Chondrocyte (in vitro differentiated cells): ENCODE data around the gene LURAP1L. TPM values are rescaled to one million over a fixed set of nuclear protein-coding genes. Genes with fewer than 3 reads are reported as not detected.

ENCODE experiments used
- DNase-seq: peaks from one replicate; pipeline ENCODE4 v3.0.0; 2021; ENCODE audit warnings: mixed read lengths, low spot score
- H3K27ac Mint-ChIP-seq: one replicate; pipeline ENCODE4 v1.8.0; 2021; ENCODE audit warnings: mild to moderate bottlenecking, moderate library complexity, mixed read lengths; ENCODE audit not compliant: unreplicated experiment
- H3K27me3 Mint-ChIP-seq: 2 replicates; pipeline ENCODE4 v1.8.0; 2021; ENCODE audit warnings: low read depth, mixed read lengths
- H3K36me3 Mint-ChIP-seq: 2 replicates; pipeline ENCODE4 v1.8.0; 2021; ENCODE audit warnings: low read depth, mixed read lengths
- H3K4me1 Mint-ChIP-seq: 2 replicates; pipeline ENCODE4 v1.8.0; 2021; ENCODE audit warnings: low read depth, mild to moderate bottlenecking, mixed read lengths
- H3K4me3 Mint-ChIP-seq: one replicate; pipeline ENCODE4 v1.8.0; 2021; ENCODE audit warnings: mild to moderate bottlenecking, moderate library complexity, mixed read lengths; ENCODE audit not compliant: unreplicated experiment
- H3K9me3 Mint-ChIP-seq: 2 replicates; pipeline ENCODE4 v1.8.0; 2021; ENCODE audit warnings: low read depth, mixed read lengths
- CTCF ChIP-seq: fragments of 200-600 bp; sonication (generic); IDR thresholded peaks from 2 replicates; pipeline ENCODE4 v1.5.0; 2021; ENCODE audit warnings: antibody characterized with exemption, mild to moderate bottlenecking, moderate library complexity
- long read RNA-seq: library from polyadenylated mRNA; stranded (forward); transcript quantifications from one replicate; pipeline ENCODE4 v2.0.0, GENCODE V29; 2021
- total RNA-seq: library from RNA; stranded (reverse); gene quantifications from 3 replicates; pipeline ENCODE4 v1.2.1, GENCODE V29; 2021

LURAP1L gene
- total RNA-seq = 57.0 to 67.4 TPM (median 67.1 TPM) in 3 replicates
- long read RNA-seq, transcript LURAP1L-201 (2 exons, 1,753 nt) = major isoform, 94 of 116 reads
- long read RNA-seq, partial matches to known transcripts = 3 of 116 reads
- long read RNA-seq, other reads (novel, unspliced or antisense) = 17 of 116 reads

- Mint-ChIP-seq H3K4me1 (peaks cover 47% of the 10 kb centered on the region), H3K9me3 (no peaks in the 10 kb centered on the region), H3K36me3 (peaks cover 14% of the 10 kb centered on the region), H3K4me3 (peak within 1 kb of the TSS; percentile 96), H3K27me3 (no peaks in the 10 kb centered on the region), H3K27ac (peak within 1 kb of the TSS; percentile 100)
- TF ChIP-seq CTCF = no peak
- DNase-seq = no peak
Observed at GRCh38 chr9:12774861-12775678, at the start of gene LURAP1L. Gene LURAP1L (plus strand): TSS chr9:12775020. CDS start chr9:12775716, 696 bp downstream.

- TF ChIP-seq CTCF = no peak
- Mint-ChIP-seq H3K9me3 (peaks cover 2% of the 10 kb centered on the region), H3K4me3 (no peak overlapping the region), H3K36me3 (no peaks in the 10 kb centered on the region), H3K27ac (no peak overlapping the region), H3K27me3 (no peaks in the 10 kb centered on the region), H3K4me1 (peaks cover 26% of the 10 kb centered on the region)
- no peak for DNase-seq
Observed at GRCh38 chr9:12726795-12727194, 48.0 kb upstream of the LURAP1L start.

GRCh38 chr9:12730198-12730597, 44.6 kb upstream of the LURAP1L start:
- Mint-ChIP-seq H3K27me3 (no peaks in the 10 kb centered on the region), H3K36me3 (peaks cover 2% of the 10 kb centered on the region), H3K4me1 (no peaks in the 10 kb centered on the region), H3K9me3 (peaks cover 12% of the 10 kb centered on the region), H3K4me3 (no peak overlapping the region), H3K27ac (no peak overlapping the region)
- DNase-seq = no peak
- no peak for TF ChIP-seq CTCF

GRCh38 chr9:12730927-12731326, 43.9 kb upstream of the LURAP1L start:
- Mint-ChIP-seq H3K4me3 (no peak overlapping the region), H3K27ac (no peak overlapping the region), H3K36me3 (peaks cover 2% of the 10 kb centered on the region), H3K27me3 (no peaks in the 10 kb centered on the region), H3K4me1 (no peaks in the 10 kb centered on the region), H3K9me3 (peaks cover 12% of the 10 kb centered on the region)
- no peak for TF ChIP-seq CTCF
- DNase-seq = no peak

GRCh38 chr9:12732971-12733370, 41.8 kb upstream of the LURAP1L start:
- Mint-ChIP-seq H3K27ac (no peak overlapping the region), H3K4me3 (no peak overlapping the region), H3K27me3 (no peaks in the 10 kb centered on the region), H3K9me3 (peaks cover 12% of the 10 kb centered on the region), H3K36me3 (peaks cover 2% of the 10 kb centered on the region), H3K4me1 (no peaks in the 10 kb centered on the region)
- no peak for DNase-seq
- TF ChIP-seq CTCF = no peak
